HL-60 (cell line): ENCODE results near the gene B4GALT1.
A peak's percentile ranks its signal among the peaks of the same experiment; 100 is the strongest.
"Not testable (repeated sequence)": the region's sequence is repeated elsewhere in the genome, so short reads cannot be mapped to it uniquely, and the experiment has no call there.

ENCODE experiments used
- DNase-seq, 2 experiments: peaks; one replicate each; pipeline ENCODE4 v3.0.0-alpha.2; 2010 to 2020; ENCODE audit warnings: low read depth in 1 of 2, low spot score in 1 of 2
- H3K27ac ChIP-seq: fragments of 250-450 bp; sonication (Bioruptor Pico); replicated peaks from 2 replicates; pipeline ENCODE4 v1.5.1; 2020; ENCODE audit warnings: mild to moderate bottlenecking, moderate library complexity
- H3K27me3 ChIP-seq: fragments of 250-450 bp; sonication (Bioruptor Pico); 2 replicates; pipeline ENCODE4 v1.5.1; 2021; ENCODE audit warnings: mild to moderate bottlenecking, moderate library complexity; ENCODE audit not compliant: insufficient read depth, poor library complexity, severe bottlenecking
- H3K4me3 ChIP-seq: replicated peaks from 2 replicates; pipeline ENCODE4 v1.5.1; 2011; ENCODE audit warnings: mild to moderate bottlenecking, control low read depth, low read length; ENCODE audit not compliant: insufficient read depth
- CTCF ChIP-seq: IDR thresholded peaks from one replicate; pipeline ENCODE4 v1.5.1; 2011; ENCODE audit warnings: low read length, control low read depth, inconsistent platforms; ENCODE audit not compliant: insufficient read depth
- GABPA ChIP-seq: IDR thresholded peaks from 2 replicates; pipeline ENCODE4 v1.6.1; 2012; ENCODE audit warnings: low read depth
- POLR2AphosphoS5 ChIP-seq: IDR thresholded peaks from 2 replicates; pipeline ENCODE4 v1.6.1; 2012; ENCODE audit warnings: low read depth
- REST ChIP-seq: IDR thresholded peaks from 2 replicates; pipeline ENCODE4 v1.6.1; 2012; ENCODE audit warnings: low read depth; ENCODE audit not compliant: insufficient replicate concordance
- SPI1 ChIP-seq: IDR thresholded peaks from 2 replicates; pipeline ENCODE4 v1.6.1; 2012; ENCODE audit warnings: low read depth, mild to moderate bottlenecking, borderline replicate concordance

Gene B4GALT1

GRCh38 chr9:33097192-33097591 lies 69.9 kb downstream of the B4GALT1 start:
- no peak overlapping the region for H3K4me3 ChIP-seq
- TF ChIP-seq REST (no peak), SPI1 (no peak), POLR2AphosphoS5 (no peak), CTCF (no peak), GABPA (no peak)
- DNase-seq = no peak

GRCh38 chr9:33092634-33093033 lies 74.5 kb downstream of the B4GALT1 start:
- H3K27me3 ChIP-seq = no peaks in the 10 kb centered on the region
- TF ChIP-seq SPI1 (no peak), CTCF (no peak), GABPA (no peak), REST (no peak), POLR2AphosphoS5 (no peak)
- DNase-seq = no peak
- H3K27ac ChIP-seq = no peak overlapping the region
- H3K4me3 ChIP-seq = no peak overlapping the region

More at GRCh38 chr9:33097192-33097591, 69.9 kb downstream of the B4GALT1 start:
- H3K27ac ChIP-seq = no peak overlapping the region
- no peaks in the 10 kb centered on the region for H3K27me3 ChIP-seq

GRCh38 chr9:33085672-33086071 lies 81.5 kb downstream of the B4GALT1 start:
- not testable (repeated sequence) for DNase-seq, H3K27me3 ChIP-seq, H3K27ac ChIP-seq, H3K4me3 ChIP-seq

- Histone ChIP-seq H3K27ac (no peak overlapping the region), H3K4me3 (no peak overlapping the region), H3K27me3 (no peaks in the 10 kb centered on the region)
- TF ChIP-seq CTCF (no peak), SPI1 (peak; percentile 67)
- DNase-seq = peak; percentile 6 to 17
Measured at GRCh38 chr9:33082538-33083326, 84.4 kb downstream of the B4GALT1 start.
